Thoracic aorta (tissue), 2 donors: ENCODE data around the gene ABLIM2. TPM values are rescaled to one million over a fixed set of nuclear protein-coding genes. Genes with fewer than 3 reads are reported as not detected.

ENCODE experiments used
- ATAC-seq: fragments of 150-250 bp; one replicate; pipeline ENCODE4 v1.8.0; 2017; ENCODE audit warnings: low read depth; ENCODE audit not compliant: insufficient number of reproducible peaks, low FRiP score
- DNase-seq: peaks from one replicate; pipeline ENCODE4 v3.0.0-alpha.2; 2020; ENCODE audit warnings: low spot score
- H3K27ac ChIP-seq, 2 donors: fragments of 200-600 bp; sonication (generic); 1 replicate in 1 of 2; 2 replicates in 1 of 2; pipeline ENCODE4 v1.5.1; 2016; ENCODE audit warnings: mild to moderate bottlenecking in 2 of 2, moderate library complexity in 2 of 2
- H3K27me3 ChIP-seq: fragments of 200-600 bp; sonication (generic); replicated peaks from 2 replicates; pipeline ENCODE4 v1.6.0; 2016; ENCODE audit warnings: mild to moderate bottlenecking; ENCODE audit not compliant: insufficient read depth
- H3K36me3 ChIP-seq: fragments of 200-600 bp; sonication (generic); one replicate; pipeline ENCODE4 v1.5.1; 2016
- H3K4me1 ChIP-seq, 2 donors: fragments of 200-600 bp; sonication (generic); 1 replicate in 1 of 2; 2 replicates in 1 of 2; pipeline versions ENCODE4 v1.5.1 to v1.6.0; 2016; ENCODE audit warnings: low read depth in 2 of 2, mild to moderate bottlenecking in 1 of 2; ENCODE audit not compliant: control insufficient read depth in 1 of 2
- H3K4me3 ChIP-seq: fragments of 200-600 bp; sonication (generic); 2 replicates; pipeline ENCODE4 v1.5.1; 2016; ENCODE audit warnings: mild to moderate bottlenecking
- H3K9me3 ChIP-seq: fragments of 200-600 bp; sonication (generic); 2 replicates; pipeline ENCODE4 v1.5.1; 2016
- total RNA-seq, 2 donors: library from RNA; depleted of rRNA; stranded (reverse); fragments of >200 nt; gene quantifications; one replicate each; pipeline versions ENCODE4 v1.1.0 to v1.2.3, GENCODE V29; 2016
- TF ChIP-seq, protein P1 (sequence below): fragments of 200-600 bp; sonication (generic); IDR thresholded peaks from one replicate; pipeline ENCODE4 v1.5.1; 2019; ENCODE audit warnings: antibody characterized with exemption

ABLIM2 gene
- total RNA-seq, 2 donors from 2014 or later: 25.6 to 28.6 TPM

DNA sequence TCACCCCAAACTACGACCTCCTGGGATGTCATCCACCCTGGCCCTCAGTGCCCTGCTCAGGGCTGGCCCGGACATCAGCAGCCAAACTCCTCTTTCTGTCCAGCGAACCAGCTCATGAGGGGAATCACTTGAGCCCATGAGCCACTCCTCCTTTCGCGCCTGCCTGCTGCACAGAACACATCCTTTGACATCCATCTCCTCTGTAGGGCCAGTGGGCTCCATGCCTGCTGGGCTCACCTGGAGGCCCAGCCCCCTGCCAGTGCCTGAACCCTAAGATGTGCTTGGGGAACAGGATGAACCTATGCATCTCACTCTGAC is 43.5 kb downstream of the ABLIM2 start:
- TF ChIP-seq, protein P1, sequence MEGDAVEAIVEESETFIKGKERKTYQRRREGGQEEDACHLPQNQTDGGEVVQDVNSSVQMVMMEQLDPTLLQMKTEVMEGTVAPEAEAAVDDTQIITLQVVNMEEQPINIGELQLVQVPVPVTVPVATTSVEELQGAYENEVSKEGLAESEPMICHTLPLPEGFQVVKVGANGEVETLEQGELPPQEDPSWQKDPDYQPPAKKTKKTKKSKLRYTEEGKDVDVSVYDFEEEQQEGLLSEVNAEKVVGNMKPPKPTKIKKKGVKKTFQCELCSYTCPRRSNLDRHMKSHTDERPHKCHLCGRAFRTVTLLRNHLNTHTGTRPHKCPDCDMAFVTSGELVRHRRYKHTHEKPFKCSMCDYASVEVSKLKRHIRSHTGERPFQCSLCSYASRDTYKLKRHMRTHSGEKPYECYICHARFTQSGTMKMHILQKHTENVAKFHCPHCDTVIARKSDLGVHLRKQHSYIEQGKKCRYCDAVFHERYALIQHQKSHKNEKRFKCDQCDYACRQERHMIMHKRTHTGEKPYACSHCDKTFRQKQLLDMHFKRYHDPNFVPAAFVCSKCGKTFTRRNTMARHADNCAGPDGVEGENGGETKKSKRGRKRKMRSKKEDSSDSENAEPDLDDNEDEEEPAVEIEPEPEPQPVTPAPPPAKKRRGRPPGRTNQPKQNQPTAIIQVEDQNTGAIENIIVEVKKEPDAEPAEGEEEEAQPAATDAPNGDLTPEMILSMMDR: no peak
- Histone ChIP-seq H3K4me3 (no peak overlapping the region), H3K4me1 (peaks cover 0 to 17% of the 10 kb centered on the region in 2 donors), H3K27me3 (no peaks in the 10 kb centered on the region), H3K9me3 (no peaks in the 10 kb centered on the region), H3K36me3 (no peaks in the 10 kb centered on the region), H3K27ac (no peak overlapping the region)
- ATAC-seq: no peak
- DNase-seq: no peak

DNA sequence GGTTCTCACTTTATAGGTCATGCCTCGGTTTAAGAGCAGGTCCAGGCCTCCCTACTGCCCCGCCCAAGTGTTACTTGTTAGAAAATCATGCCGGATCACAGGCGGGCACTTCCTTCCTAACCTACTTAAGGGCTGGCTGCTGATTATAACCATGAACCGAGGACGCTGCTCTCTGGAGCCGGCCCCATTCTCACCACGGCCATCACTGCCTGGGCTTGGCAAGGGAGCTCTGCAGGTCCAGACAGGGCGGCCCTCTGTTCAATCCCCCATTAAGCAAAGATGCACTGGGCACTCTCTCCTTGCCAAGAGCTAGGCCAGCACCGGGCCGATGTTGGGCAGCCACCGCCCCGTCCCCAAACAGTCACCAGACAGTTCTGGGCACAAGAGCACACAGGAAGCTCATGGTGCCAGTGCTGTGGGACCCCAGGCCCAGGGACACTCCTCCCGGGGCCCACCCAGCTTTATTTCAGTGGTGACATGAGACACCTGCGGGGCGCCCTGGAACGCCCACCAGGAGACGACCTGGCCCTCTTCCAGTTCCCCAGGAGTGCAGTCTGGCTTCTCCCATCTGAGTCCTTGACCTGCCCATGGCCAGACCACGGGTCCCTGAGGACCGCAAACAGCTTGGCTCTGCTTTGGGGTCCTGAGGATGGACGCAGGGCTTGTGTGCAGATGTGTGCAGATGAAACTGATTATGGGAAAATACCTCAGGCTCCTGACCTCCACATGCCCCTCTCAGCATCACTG is 44.0 kb downstream of the ABLIM2 start:
- DNase-seq (no peak), ATAC-seq (no peak)
- H3K36me3 ChIP-seq: no peaks in the 10 kb centered on the region
- no peak overlapping the region for H3K4me3 ChIP-seq
- TF ChIP-seq, protein P1: no peak
- H3K9me3 ChIP-seq: no peaks in the 10 kb centered on the region
- H3K4me1 ChIP-seq: peaks cover 0 to 17% of the 10 kb centered on the region in 2 donors
- H3K27ac ChIP-seq: no peak overlapping the region
- no peaks in the 10 kb centered on the region for H3K27me3 ChIP-seq

DNA sequence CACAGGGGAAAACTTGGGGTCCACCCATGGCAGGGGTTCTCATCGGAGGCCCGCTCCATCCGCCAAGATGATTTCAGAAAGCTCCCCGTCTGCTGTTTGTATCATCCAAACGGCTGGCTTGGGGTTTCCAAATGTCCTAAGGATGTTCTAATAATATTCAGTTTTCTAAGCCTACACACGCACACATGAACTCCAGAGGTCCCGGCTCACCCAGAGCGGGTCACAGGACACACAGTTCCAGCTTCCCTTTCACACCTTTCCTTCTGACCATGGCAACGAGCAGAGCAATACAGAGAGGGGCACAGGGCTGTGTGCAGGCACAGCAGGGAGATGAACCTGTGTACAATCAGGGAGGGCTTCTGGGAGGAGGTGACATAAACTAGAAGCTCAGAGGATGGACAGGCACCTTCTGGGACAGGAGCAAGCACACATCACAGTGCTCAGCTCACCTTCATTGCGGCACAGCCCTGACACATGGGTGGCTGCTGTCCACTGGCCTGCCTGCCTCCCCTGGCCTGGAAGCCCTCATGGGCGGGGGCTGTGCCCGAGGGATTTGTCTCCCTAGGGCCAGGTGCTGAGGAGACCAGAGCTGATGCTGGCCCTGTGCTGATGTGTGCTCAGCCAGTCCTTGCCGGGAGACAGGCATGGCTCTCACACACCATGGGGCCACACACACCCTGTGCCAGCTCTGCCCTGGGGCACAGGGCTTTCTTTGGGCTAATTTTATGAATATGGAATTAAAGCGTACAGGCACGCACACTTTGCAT is 44.8 kb downstream of the ABLIM2 start:
- DNase-seq (no peak), ATAC-seq (no peak)
- H3K4me3 ChIP-seq: no peak overlapping the region
- H3K4me1 ChIP-seq: peaks cover 0 to 17% of the 10 kb centered on the region in 2 donors
- no peaks in the 10 kb centered on the region for H3K9me3 ChIP-seq
- H3K36me3 ChIP-seq: no peaks in the 10 kb centered on the region
- TF ChIP-seq, protein P1: no peak
- no peaks in the 10 kb centered on the region for H3K27me3 ChIP-seq
- H3K27ac ChIP-seq: no peak overlapping the region

DNA sequence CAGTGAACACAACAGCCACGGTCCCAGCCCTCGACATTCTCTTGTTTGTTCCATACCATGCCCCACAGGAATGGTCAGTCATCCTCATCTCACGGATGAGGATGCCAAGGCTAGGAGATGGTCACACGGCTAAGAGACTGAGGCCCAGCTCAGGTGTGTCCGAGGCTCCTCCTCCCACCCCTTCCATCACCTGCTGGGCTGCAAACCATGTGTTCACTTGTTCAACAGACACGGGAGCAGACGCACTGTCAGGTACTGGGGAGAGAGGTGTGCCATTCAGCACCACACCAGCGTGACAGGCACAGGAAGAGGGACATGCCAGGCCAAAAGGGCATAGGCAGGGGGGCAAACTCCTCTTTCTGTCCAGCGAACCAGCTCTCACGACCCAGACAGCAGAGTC is 45.9 kb downstream of the ABLIM2 start:
- no peak overlapping the region for H3K27ac ChIP-seq
- TF ChIP-seq, protein P1: no peak
- no peaks in the 10 kb centered on the region for H3K36me3 ChIP-seq

DNA sequence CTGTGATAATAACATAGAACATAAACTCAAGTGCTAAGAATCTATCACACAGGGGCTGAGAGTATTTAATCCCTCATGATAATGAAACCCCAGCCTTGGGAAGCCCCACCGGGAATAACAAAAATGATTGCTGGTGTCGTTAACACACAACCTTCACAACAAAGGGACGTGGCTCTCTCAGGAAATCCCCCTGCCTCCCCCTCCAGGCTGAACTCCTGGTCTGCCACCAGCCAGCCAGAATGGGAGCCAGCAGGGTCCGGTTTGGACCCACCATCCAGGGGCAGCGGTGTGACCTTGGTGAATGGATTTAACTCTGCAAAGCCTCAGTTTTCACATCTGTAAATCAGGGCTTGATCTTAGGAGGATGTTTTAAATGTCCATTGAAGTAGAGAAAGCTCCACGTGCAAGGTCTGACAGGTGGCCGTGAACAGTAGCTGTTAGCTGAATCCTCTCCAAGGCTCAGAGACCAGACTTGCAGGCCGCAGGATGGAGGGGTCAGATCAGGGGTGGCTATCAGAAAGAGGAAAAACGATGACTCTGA is 46.5 kb downstream of the ABLIM2 start:
- TF ChIP-seq, protein P1: no peak
- no peaks in the 10 kb centered on the region for H3K27me3 ChIP-seq
- H3K36me3 ChIP-seq: no peaks in the 10 kb centered on the region
- H3K9me3 ChIP-seq: no peaks in the 10 kb centered on the region
- no peak for ATAC-seq
- no peak overlapping the region for H3K27ac ChIP-seq
- H3K4me3 ChIP-seq: no peak overlapping the region
- peaks cover 0 to 17% of the 10 kb centered on the region in 2 donors for H3K4me1 ChIP-seq
- DNase-seq: no peak

More for the DNA sequence above, 45.9 kb downstream of the ABLIM2 start:
- Histone ChIP-seq H3K27me3 (no peaks in the 10 kb centered on the region), H3K9me3 (no peaks in the 10 kb centered on the region), H3K4me1 (peaks cover 0 to 17% of the 10 kb centered on the region in 2 donors), H3K4me3 (no peak overlapping the region)
- no peak for ATAC-seq
- DNase-seq: no peak
